Choroid plexus epithelial cell (primary cell): Measurements from ENCODE around the gene IL1RAP.
A peak's percentile ranks its signal among the peaks of the same experiment; 100 is the strongest.
"Not testable (repeated sequence)": the region's sequence is repeated elsewhere in the genome, so short reads cannot be mapped to it uniquely, and the experiment has no call there.

ENCODE experiments used
- DNase-seq: peaks from one replicate; pipeline ENCODE4 v3.0.0-alpha.2; 2010; ENCODE audit warnings: low read depth
- H3K4me3 ChIP-seq: 2 replicates; pipeline ENCODE4 v1.5.1; 2011; ENCODE audit warnings: low read depth, mild to moderate bottlenecking, control low read depth, low read length, moderate library complexity
- TF ChIP-seq, protein P1 (sequence below): conservative IDR thresholded peaks from 2 replicates; pipeline ENCODE4 v1.5.1; 2011; ENCODE audit warnings: low read depth, mild to moderate bottlenecking, control low read depth, inconsistent platforms, low read length, moderate library complexity

The IL1RAP gene

DNA sequence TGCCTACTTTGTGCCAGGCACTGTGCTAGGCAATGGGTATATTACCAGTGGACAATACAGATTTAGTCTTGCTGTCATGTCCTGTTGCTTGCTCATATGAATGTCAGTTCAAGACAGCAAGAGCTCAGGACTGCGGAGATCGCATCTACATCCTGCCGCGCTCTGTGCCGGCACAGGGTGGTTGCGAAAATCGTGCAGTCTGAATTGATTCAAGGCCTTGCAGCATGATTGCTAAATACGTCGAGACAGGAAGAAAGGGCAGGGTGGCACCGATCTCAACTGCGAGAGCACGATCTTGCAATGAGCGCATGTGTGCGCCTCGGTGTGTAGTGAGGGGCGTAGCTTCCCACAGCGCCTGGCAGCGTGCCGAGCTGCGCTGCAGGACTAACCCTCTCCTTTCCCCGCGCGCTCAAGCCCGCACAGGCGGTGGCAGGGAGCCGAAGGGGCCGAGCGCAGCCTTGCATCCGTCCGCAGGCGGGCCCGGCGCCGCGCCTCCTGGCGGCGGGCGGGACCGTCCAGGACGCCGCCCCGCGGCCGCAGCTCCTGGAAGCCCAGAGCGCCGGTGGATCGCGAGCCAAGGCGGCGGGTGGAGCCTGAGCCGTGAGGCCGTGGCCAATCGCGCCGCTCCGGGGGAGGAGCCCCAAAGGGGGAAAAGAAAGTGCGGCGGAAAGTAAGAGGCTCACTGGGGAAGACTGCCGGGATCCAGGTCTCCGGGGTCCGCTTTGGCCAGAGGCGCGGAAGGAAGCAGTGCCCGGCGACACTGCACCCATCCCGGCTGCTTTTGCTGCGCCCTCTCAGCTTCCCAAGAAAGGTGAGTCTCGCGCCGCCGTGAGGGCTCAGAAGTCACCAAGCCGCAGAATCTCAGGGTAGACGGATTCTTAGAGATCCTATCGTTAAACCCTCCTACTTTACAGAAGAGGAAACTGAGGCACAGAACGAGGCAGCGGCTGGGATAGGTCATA, at the start of gene IL1RAP:
TSS of gene IL1RAP (plus strand) at position 677 of the 962 bp plus-strand sequence. CDS start 50,205 bp downstream, outside the sequence.
- peak; percentile 93 for DNase-seq
- TF ChIP-seq, protein P1, sequence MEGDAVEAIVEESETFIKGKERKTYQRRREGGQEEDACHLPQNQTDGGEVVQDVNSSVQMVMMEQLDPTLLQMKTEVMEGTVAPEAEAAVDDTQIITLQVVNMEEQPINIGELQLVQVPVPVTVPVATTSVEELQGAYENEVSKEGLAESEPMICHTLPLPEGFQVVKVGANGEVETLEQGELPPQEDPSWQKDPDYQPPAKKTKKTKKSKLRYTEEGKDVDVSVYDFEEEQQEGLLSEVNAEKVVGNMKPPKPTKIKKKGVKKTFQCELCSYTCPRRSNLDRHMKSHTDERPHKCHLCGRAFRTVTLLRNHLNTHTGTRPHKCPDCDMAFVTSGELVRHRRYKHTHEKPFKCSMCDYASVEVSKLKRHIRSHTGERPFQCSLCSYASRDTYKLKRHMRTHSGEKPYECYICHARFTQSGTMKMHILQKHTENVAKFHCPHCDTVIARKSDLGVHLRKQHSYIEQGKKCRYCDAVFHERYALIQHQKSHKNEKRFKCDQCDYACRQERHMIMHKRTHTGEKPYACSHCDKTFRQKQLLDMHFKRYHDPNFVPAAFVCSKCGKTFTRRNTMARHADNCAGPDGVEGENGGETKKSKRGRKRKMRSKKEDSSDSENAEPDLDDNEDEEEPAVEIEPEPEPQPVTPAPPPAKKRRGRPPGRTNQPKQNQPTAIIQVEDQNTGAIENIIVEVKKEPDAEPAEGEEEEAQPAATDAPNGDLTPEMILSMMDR: peak; percentile 14
- peak within 1 kb of the TSS; percentile 67 for H3K4me3 ChIP-seq

DNA sequence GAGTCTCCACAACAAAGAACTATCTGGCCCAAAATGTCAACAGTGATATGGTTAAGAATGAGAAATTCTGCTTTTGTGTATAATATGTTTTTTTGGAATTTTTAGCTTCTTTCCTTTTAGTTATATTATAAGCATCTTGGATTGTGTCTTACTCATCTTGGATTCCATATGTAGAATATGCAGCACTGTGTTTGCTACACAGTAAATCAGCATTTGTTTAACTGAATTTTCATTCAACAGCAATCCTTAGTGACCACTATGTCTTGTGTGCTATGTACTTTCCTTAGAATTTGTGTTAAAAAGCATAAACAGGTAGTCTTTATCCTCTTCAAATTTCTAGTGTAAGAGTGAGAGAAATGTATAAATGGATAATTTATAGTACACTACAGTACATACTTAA, 46.0 kb upstream of the IL1RAP start:
- H3K4me3 ChIP-seq: no peak overlapping the region
- no peak for DNase-seq
- TF ChIP-seq, protein P1: no peak

GRCh38 chr3:190473261-190473660, 40.6 kb upstream of the IL1RAP start:
- not testable (repeated sequence) for H3K4me3 ChIP-seq, DNase-seq

- TF ChIP-seq, protein P1: no peak
- no peak for DNase-seq
- no peak overlapping the region for H3K4me3 ChIP-seq
Measured at GRCh38 chr3:190481779-190482178, 32.1 kb upstream of the IL1RAP start.

- DNase-seq: no peak
- TF ChIP-seq, protein P1: no peak
- no peak overlapping the region for H3K4me3 ChIP-seq
Measured at GRCh38 chr3:190485830-190486532, 27.9 kb upstream of the IL1RAP start.

- DNase-seq: no peak
Measured at GRCh38 chr3:190486533-190486864, 27.4 kb upstream of the IL1RAP start.

More at GRCh38 chr3:190486533-190486864, 27.4 kb upstream of the IL1RAP start:
- TF ChIP-seq, protein P1: no peak
- H3K4me3 ChIP-seq: no peak overlapping the region
